Erythroblast (primary cell): ENCODE results near the gene DPH2.

Source experiments
- GATA1 ChIP-seq: IDR thresholded peaks from 2 replicates; pipeline ENCODE4 v1.6.1; 2011; ENCODE audit warnings: low read depth, mild to moderate bottlenecking, control low read depth, low read length, moderate library complexity
- POLR2A ChIP-seq: IDR thresholded peaks from 2 replicates; pipeline ENCODE4 v1.6.1; 2011; ENCODE audit warnings: mild to moderate bottlenecking, low read length

DNA sequence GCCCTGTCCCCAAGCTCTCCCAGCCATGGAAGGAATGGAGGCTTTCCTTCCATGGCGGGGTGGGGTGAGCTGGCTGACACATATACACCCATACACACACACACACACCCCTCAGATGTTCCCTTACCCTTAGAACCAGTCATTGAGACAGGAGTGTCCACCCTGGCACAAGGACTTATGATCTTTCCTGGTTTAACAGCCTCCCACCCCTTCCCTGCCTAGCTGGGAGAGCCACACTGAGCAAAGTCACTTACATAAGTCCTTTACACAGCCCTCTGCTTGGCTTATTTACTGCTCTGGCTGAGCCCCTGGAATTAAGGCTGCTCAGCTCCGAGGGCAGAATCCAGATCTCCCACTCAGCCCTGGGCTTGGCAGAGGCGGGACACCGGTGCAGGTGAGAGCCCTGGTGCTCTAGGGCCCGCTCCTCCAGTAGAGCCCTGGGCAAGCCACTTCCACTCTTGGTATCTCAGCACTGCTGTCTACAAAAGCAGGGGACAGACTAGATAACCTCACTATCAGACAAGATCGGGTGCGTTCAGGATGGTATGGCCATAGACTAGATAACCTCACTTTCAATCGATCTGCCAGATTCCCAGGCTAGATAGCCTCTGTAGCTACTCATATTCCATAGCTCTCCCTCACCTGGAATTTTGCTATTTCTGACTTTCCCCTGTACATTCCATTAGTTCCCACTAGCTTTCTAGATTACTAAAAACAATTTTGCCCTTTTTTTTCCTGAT lies 44.7 kb downstream of the DPH2 start:
- no peak for TF ChIP-seq POLR2A
- no peak for TF ChIP-seq GATA1
